ENCODE measurements around the gene BCL11B.

Gene BCL11B

GRCh38 chr14:99271951-99272631, at the start of gene BCL11B:
BCL11B (minus strand) TSS chr14:99272197; CDS start chr14:99271218, 979 bp downstream.
- DNase-seq, result no peak

- no peak for DNase-seq
Measured at GRCh38 chr14:99321236-99321925, 49.4 kb upstream of the BCL11B start.

- DNase-seq, result no peak
Measured at GRCh38 chr14:99320621-99321235, 48.7 kb upstream of the BCL11B start.

- DNase-seq, result no peak
Measured at GRCh38 chr14:99320105-99320572, 48.1 kb upstream of the BCL11B start.

GRCh38 chr14:99318959-99319295, 46.9 kb upstream of the BCL11B start:
- no peak for DNase-seq

- DNase-seq, result no peak
Measured at GRCh38 chr14:99318091-99318958, 46.3 kb upstream of the BCL11B start.

- DNase-seq, result no peak
Measured at GRCh38 chr14:99317231-99318090, 45.5 kb upstream of the BCL11B start.

GRCh38 chr14:99316281-99317163, 44.5 kb upstream of the BCL11B start:
- no peak for DNase-seq

GRCh38 chr14:99315197-99315596, 43.2 kb upstream of the BCL11B start:
- DNase-seq, result no peak

GRCh38 chr14:99314623-99315022, 42.6 kb upstream of the BCL11B start:
- DNase-seq, result no peak

- DNase-seq, result no peak
Measured at GRCh38 chr14:99313234-99313633, 41.2 kb upstream of the BCL11B start.

GRCh38 chr14:99312106-99312505, 40.1 kb upstream of the BCL11B start:
- DNase-seq, result no peak

GRCh38 chr14:99309220-99309766, 37.3 kb upstream of the BCL11B start:
- no peak for DNase-seq

GRCh38 chr14:99304208-99304607, 32.2 kb upstream of the BCL11B start:
- no peak for DNase-seq

GRCh38 chr14:99300190-99300589, 28.2 kb upstream of the BCL11B start:
- DNase-seq, result no peak

GRCh38 chr14:99296517-99296916, 24.5 kb upstream of the BCL11B start:
- no peak for DNase-seq

GRCh38 chr14:99289394-99290189, 17.6 kb upstream of the BCL11B start:
- DNase-seq, result no peak

GRCh38 chr14:99288948-99289347, 17.0 kb upstream of the BCL11B start:
- DNase-seq, result no peak

GRCh38 chr14:99287269-99287942, 15.4 kb upstream of the BCL11B start:
- no peak for DNase-seq
